ENCODE results near the gene NFIX.
"Not testable (repeated sequence)": the region's sequence is repeated elsewhere in the genome, so short reads cannot be mapped to it uniquely, and the experiment has no call there.

Gene NFIX

DNA sequence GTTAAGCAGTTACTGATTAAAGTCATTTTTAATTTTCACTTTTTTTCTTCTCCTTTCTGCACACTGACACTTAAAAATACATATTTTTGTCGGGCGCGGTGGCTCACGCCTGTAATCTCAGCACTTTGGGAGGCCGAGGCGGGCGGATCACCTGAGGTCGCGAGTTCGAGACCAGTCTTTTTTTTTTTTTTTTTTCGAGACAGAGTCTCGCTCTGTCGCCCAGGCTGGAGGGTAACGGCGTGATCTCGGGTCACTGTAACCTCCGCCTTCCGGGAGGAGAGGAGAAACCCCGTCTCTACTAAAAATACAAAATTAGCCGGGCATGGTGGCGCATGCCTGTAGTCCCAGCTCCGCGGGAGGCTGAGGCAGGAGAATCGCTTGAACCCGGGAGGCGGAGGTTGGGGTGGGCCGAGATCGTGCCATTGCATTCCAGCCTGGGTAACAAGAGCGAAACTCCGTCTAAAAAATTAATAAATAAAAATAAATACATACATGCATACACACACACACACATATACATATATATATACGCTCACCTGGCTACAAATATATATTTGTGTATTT, 37.8 kb upstream of the NFIX start:
- DNase-seq (ENCODE audit: low read depth in 2 of 2): not testable (repeated sequence)

- no peak for DNase-seq (ENCODE audit: low read depth in 2 of 2)
Observed at GRCh38 chr19:12959481-12959880, 35.8 kb upstream of the NFIX start.

DNA sequence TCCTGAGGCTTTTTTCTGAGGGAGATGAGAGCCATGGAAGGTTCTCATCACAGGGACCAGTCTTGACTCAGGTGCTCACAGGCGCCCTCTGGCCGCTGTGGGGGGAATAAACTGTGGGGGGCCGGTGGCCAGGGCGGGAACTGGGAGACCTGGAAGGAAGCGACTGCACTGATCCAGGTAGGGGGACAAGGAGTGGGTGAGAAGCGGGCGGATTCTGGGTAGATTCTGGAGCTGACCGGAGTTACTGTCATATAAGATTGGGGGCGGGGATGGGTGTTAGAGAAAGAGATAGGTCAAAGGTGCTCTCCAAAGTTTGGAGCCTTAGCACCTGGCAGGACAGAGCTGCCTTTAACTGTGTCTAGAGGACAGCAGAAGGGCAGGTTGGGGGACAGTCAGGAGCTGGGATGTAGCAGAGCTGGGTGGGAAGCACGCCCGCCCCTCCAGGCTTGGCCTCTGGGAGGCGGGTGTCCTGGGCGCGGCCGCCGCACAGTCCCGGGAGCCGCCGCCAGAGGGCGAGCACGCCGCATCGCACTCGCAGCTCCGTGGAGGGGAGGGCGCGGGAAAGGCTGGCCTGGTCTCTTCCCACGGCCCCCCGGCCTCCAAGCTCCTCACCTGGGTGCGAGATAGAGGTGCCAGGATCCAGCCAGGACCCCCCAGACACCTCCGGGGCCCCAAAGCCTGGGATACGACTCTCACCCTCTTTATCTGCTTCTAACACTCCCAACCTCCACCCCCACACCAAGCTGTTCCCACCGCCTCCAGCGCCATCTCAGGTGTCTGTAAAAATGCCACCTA, 30.1 kb upstream of the NFIX start:
- peak; percentile 57 to 61 for DNase-seq (ENCODE audit: low read depth in 2 of 2)

- no peak for DNase-seq (ENCODE audit: low read depth in 2 of 2)
Observed at GRCh38 chr19:12965812-12966135, 29.5 kb upstream of the NFIX start.

GRCh38 chr19:12967907-12968306, 27.4 kb upstream of the NFIX start:
- DNase-seq (ENCODE audit: low read depth in 2 of 2): no peak

DNA sequence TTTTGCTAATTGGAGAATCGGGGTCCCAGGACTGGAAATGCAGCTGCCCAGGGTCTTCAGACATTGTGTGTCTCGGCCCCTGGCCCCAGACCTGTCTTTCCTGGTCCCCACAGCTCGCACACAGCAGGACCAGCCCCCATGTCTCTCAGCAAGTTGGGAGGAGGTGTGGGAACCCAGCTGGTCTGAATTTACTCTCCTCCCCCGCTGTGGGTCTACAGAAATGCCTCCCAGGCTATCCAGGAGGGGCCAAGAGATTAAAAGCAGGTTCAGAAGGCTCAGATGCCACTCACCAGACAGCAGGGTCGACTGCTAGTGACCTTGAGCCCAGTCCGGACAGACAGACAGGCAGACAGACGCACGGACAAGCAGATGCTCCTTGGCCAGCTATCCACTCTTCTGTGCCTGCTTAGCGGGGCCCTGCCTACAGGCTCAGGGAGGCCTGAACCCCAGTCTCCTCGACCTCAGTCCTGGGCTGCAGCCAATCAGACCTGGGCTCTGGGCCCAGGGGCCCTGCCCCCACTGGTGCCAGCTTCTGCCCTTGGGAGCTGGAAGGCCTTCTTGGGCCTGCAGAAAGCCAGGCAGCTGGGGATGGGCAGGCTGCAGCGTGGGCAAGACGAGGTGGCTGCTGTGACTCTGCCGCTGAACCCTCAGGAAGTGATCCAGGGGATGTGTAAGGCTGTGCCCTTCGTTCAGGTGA, 25.8 kb upstream of the NFIX start, which contains the start of gene DAND5:
Gene DAND5, plus strand, starts transcription at position 285 of the 697 bp plus-strand sequence. Its CDS starts 85 bp downstream, at position 370.
- DNase-seq (ENCODE audit: low read depth in 2 of 2): no peak

DNA sequence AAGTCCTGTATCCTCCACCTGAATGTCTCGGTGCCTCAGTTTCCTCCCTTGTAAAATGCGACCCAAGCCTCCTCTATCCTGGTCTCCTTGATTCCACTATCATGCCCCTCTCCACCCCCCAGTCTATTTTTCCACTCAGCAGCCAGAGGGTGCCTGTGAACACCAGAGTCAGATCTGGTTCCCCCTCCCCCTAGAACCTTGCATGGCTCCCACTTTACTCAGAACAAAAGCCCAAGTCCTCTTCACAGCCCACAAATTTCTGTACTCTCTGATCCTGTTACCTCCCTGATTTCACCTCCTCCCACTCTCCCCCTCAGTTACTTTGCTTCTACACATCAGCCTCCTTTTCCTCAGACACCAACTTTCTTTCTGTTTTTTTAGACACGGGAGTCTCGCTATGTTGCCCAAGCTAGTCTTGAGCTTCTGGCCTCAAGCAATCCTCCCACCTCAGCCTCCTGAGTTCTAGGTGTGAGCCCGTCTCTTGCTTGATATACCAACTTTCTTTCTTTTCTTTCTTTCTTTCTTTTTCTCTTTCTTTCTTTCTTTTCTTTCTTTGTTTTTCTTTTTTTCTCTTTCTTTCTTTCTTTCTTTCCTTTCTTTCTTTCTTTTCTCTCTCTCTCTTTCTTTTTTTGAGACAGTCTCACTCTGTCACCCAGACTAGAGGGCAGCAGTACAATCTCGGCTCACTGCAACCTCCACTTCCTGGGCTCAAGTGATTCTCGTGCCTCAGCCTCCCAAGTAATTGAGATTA, 25.0 kb upstream of the NFIX start:
- DNase-seq (ENCODE audit: low read depth in 2 of 2): no peak

GRCh38 chr19:12973236-12973635, 22.0 kb upstream of the NFIX start:
- DNase-seq (ENCODE audit: low read depth in 2 of 2): no peak

- no peak for DNase-seq (ENCODE audit: low read depth in 2 of 2)
Observed at GRCh38 chr19:12974301-12975220, 20.7 kb upstream of the NFIX start.

DNA sequence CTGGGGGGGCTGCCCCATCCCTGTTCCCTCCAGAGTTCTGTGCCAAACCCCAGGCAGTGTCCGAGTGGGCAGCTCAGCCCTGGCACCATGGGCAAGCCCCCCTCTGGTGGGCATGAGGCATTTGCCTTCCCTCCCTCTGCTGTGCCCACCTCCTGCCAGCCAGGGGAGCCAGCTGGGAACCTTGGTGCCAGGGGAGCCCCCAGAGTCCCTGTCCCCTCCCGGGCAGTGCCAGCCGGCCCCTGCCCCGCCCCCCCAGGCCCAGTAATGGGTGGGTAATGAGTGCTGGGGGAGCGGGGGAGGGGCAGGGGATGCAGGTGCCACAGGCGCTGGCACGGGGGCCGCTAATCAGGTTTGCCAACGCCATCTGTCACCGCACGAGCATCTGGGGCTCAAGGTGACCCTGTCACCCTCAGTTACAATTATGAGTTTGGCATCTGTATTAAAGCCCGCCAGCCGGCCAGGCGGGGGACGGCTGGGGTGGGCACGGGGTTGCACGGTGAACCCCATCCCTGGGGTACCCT, 20.0 kb upstream of the NFIX start:
- no peak for DNase-seq (ENCODE audit: low read depth in 2 of 2)

- DNase-seq (ENCODE audit: low read depth in 2 of 2): not testable (repeated sequence)
Observed at GRCh38 chr19:12976109-12976508, 19.2 kb upstream of the NFIX start.

- no peak for DNase-seq (ENCODE audit: low read depth in 2 of 2)
Observed at GRCh38 chr19:12979974-12980373, 15.3 kb upstream of the NFIX start.

GRCh38 chr19:12982648-12983047, 12.6 kb upstream of the NFIX start:
- DNase-seq (ENCODE audit: low read depth in 2 of 2): no peak

DNA sequence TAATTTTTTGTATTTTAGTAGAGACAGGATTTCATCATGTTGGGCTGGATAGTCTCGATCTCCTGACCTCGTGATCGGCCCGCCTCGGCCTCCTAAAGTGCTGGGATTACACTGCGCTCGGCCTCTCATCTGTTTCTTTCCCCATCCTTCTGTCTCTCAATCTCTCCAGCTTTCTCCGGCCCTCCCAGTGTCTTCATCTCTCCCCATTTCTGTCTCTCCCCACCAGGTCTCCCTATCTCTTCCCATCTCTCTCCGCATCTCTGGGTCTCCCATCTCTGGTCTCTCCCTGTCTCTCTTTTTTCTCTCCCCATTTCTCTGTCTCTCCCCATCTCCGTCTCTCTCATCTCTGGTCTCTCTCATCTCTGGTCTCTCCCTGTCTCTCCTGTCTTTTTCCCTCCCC, 12.2 kb upstream of the NFIX start:
- DNase-seq (ENCODE audit: low read depth in 2 of 2): no peak

- peak; percentile 65 to 68 for DNase-seq (ENCODE audit: low read depth in 2 of 2)
Observed at GRCh38 chr19:12983542-12984142, 11.6 kb upstream of the NFIX start.

DNA sequence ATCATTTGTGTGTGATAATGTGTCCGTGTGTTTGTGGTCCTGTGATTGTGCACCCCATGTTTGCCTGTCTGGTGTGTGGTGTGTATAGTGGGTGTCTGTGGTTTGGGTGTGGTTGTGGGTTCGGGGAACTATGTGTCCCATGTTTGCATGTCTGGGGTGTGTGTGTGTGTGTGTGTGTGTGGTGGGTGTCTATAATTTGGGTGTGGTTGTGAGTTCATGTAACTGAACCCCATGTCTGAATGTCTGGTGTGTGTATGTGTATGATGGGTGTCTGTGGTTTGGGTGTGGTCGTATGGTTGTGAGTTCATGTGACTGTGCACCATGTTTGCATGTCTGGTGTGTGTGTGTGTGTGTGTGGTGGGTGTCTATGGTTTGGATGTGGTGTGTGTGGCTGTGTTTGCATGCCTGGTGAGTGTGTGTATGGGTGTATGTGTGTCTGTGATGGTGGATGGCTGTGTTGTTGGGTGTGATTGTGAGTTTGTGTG, 11.1 kb upstream of the NFIX start:
- DNase-seq (ENCODE audit: low read depth in 2 of 2): no peak

DNA sequence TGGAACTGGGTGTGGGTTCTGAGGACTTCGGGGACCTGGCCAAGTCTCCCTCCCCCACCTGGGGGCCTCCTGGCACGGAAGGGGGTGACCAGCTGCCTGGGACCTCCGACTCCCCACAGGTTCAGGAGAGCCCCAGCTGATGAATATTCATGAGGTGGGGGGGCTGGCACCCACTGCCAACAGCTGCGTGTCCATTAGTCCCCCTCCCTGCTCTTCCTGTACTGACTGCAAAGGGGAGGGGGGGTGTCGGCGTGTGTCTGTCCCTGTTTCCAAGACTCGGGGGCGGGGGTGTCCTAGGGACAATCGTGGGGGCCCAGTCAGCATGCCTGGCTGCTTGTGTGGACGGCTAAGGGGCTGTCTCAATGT, 10.6 kb upstream of the NFIX start:
- DNase-seq (ENCODE audit: low read depth in 2 of 2): no peak

DNA sequence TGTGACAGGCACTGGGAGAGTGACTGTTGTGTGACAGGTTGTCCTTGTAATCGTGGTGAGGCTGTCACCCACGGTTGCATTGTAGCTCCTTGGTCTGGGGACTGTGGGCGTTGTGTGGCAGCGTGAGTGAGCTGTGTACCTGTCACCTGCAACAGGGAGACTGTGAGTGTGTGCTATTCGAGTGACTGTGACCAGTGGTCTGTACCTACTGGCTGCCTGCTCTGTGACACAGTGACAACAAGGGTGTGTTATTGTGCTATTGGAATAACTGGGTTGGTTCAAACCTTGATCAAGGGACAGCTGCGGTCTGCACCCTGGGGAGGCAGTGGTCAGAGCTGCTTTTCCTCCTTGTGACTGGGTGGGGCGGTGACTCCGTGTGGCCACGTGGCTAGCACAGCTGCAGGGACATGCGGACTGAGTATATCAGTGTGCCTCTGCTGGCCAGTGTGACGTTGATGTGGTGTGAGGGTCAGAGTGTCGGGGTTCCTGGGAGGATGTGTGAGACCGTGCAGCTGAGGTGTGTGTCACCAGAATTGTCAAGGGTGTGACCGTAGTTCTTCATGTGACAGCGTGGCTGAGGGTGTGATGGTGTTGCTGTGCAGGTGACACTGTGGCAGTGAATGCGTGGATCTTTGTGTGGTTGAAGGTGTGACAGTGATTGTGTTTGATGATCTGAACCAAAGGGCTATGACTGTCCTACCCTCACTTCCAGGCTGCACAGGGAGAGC, 10.1 kb upstream of the NFIX start:
- no peak for DNase-seq (ENCODE audit: low read depth in 2 of 2)

DNA sequence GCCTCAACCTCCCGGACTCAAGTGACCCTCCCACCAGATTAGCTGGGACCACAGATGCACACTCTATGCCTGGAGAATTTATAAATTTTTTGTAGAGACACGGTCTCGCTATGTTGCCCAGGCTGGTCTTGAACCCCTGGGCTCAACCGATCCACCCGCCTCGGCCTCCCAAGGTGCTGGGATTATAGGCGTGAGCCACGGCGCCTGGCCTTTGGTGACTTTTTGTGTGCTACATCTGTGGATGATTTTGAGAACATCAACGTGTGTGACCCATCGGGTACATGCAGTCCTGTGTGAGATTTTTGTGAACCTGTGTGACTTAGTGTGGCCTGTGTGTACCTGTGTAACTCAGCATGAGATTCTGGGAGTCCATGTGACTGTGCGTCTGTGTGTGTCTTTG, 8.5 kb upstream of the NFIX start:
- no peak for DNase-seq (ENCODE audit: low read depth in 2 of 2)

DNA sequence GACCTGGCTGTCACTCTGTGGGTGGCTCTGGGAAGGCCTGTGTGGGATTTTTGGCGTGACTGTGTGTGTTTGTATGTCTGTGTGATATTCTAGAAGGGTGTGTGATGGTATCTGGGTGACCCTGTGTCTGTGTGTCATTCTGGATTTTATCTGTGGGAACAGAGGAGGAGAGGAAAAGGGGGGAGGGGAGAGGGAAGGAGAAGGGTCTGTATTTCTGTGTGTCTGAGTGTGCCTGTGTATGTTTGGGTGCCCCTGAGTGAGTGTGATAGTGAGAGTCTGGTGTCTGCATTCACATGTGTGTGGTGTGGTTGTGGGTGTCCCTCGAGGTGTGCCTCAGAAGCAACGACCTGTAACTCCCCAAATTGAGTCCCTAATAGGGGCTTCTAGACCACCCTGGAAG, 8.1 kb upstream of the NFIX start:
- no peak for DNase-seq (ENCODE audit: low read depth in 2 of 2)

All from stimulated activated CD8-positive, alpha-beta memory T cell treated with anti-CD3 and anti-CD28 coated beads, Interleukin-2, amount 100 ng/mL, for 1 hour (primary cell).